SKM-1 (cell line): ENCODE measurements around the gene ACACB.

ENCODE experiments used
- DNase-seq: peaks from one replicate; lab custom pipeline; 2025; ENCODE audit not compliant: unreplicated experiment; lab: John Stamatoyannopoulos, UW

ACACB gene

DNA sequence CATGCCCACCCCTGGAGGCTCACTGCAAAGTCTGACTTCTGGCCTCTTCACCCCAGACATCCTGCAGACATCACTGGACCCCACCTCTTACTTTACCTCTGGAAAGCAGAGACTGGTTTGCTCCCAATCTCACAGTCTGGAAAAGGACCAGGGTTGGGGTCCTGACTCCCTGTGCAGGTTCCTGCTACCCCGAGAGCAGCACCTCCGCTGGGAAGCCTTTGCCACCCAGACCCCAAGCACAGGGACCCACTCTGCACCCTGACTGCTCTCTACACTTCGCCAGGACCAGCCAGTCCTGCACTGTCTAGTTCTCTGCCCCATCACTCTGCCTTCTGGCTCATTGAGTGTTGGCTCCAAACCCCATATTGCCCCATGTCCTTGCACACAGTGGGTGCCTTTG is 176.7 kb downstream of the ACACB start:
- no peak for DNase-seq

DNA sequence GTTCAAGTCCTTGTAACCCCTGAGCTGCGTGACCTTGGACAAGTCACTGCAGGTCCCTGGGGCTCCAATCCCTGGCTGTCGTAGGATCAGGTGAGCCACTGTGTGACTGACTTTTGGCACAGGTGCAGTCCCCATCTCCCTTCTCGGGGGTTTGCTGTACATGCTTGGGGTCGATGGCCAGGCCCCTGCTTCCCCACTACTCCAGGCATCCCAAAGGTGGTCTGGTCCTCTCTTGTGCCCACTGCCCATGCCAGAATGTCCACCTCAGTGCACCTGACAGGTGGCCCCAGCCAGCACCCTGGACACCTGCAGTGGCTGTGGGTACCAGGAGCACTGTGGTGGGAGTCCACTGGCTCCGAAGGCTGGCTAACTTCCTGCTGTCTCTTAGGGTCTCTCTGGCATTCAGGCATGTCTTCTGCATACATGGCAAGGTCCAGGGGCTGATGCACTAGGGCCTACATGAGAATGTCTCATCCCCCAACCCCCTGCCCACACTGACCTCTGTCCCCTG is 178.0 kb downstream of the ACACB start:
- no peak for DNase-seq

DNA sequence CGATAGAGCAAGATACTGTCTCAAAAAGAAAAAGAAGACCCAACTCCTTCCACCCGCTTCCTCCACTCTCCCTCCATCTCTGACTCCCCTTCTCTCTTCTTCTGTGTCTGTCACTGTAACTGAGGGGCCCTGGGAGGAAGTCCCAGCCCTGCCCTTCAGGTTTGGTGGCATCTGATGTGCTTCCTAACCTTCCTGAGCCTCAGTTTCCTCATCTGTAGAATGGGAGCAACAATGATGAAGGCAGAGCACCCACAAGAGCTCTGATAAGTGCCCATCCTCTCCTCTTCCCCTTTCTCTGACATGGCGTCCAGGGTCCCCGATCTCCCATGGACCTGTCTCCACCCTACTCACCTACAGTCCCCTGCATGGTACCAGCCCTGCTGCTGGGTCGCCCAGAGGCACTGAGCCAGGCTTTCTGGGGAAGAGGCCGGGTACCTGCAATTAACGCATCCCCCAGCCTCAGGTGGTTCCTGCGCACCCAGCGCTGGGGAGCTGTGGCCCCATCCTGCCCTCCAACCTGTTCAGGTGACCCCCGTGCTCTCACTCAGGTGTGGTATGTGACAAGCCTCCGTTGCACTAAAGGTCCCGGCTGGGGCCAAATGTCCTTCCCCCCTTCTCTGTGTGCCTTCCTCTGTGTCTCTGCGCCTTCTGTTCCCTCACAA is 179.5 kb downstream of the ACACB start:
- DNase-seq: no peak

DNA sequence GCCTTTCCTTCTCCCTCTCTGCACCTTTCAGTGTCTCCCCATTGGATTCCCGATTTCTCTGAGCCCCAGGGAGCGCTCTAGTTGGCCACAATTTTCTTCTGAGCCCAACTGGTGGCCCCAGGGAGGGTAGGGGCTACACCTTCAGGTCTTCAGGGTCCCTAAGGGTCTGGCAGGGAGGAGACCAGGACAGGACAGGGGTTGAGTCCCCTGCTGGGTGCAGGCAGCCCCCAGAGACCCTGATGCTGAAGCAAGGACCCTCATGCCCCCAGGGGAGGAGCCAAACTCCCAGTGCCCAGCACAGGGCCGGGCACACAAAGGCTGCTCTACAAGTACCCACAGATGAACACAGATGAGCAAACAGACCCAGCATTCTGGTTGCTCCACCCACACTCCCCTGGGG is 180.0 kb downstream of the ACACB start:
- no peak for DNase-seq

DNA sequence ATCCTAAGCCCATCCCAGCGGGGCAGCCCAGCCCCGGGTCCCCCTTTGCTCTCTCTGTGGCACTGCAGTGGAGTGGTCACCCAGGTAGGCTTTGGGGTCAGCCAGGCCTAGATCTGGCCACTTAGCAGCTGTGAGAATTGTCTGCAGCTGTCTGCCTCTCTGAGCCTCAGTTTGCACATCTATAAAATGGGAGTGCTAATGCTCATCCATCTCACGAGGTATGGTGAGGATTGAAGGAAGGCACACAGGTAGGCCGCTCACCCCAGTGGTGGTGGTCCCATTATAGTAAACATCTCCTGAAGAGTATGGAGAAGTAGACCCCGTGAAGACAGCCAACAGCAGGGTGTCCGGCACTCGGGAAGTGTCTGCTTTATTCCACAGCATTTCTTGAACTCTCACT is 183.5 kb downstream of the ACACB start:
- no peak for DNase-seq

DNA sequence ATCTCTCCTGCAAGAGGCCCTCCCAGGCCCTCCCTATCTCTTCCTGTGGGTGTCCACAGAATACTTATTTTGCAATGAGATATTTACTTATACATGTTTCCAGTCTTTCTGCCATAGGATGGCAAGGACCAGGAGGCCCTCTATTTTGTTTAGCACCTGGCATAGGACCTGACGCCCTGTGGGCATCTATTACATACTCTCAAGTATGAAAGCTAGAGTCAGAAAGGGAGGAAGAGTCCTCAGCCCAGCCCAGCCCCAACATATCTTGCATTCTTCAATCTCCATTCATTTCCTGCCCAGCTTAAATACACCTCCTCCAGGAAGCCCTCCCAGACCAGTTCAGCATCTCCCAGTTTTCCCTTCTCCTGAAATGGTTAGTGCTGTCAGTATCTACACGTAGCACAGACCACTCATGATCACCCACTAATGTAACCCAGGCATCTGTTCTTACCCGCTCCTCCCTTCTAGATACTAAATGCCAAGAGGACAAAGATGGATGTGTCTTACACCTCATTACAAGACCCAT is 185.3 kb downstream of the ACACB start:
- no peak for DNase-seq

DNA sequence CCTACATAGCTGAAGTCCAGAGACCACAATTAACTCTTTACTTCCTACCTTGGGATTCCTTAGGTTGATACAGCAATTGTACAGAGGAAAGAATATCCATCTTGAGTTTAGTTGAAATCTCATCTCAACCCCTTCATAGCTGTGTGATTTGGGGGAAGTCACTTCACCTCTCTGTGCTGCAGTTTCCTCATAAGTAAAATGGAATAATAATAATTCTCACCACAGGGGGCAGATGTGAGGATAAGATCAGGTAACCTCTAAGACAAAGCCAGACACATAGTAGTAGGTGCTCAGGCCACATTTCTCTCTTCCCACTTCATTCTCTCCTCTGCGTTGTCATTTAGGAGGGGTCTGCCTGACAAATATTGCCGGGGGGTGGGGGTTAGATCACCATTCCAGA is 186.0 kb downstream of the ACACB start:
- DNase-seq: no peak

DNA sequence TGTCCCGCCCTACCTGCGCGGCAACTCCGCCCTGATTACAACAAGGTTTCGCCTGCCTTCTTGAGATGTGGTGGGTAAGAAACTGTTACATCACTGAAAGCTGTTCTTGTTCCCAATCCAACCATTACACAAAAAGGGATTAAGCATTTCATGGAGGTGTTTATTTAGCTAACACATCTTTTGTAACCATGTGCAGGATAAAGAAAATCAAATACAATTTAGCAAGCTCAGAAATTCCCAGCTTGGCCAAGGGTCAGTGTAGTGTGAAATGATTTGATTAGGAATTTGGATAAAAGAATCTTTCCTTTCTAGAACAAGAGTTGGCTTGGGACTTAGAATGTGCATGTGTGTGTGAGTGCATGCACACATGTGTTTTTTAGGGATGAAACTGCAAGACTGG is 186.4 kb downstream of the ACACB start:
- no peak for DNase-seq

DNA sequence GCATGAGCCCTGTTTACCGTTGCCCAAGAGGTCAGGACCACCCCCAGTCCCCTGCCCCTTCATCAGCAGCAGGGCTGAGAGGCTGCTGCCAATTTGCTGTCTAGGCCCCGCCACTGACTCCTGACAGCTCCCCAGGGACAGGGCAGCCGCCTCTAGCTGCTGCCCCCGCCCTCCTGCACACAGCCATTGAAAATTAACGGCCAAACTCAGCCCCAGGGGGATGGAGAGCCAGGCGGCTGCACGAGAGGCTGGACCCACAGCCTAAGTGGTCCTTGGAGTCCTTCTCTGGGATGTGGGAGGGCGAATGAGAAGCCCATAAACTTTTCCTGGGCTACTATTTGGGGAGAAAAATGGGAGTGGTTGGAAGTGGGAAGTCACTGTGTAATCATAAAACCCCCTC is 188.1 kb downstream of the ACACB start:
- DNase-seq: no peak

DNA sequence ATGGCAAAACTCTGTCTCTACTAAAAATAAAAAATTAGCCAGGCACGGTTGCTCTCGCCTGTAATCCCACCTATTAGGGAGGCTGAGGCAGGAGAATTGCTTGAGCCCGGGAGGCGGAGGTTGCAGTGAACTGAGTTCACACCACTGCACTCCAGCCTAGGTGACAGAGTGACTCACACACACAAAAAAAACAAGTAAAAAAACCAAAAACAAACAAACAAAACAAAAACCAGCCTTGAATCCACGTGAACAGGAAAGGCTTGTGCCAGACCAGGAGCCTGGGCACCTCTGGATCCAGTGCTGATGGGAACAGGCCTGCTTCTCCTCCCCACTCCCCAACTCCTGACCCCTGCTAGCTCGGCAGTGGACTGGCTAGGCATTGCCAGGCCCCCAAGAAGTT is 189.2 kb downstream of the ACACB start:
- no peak for DNase-seq

DNA sequence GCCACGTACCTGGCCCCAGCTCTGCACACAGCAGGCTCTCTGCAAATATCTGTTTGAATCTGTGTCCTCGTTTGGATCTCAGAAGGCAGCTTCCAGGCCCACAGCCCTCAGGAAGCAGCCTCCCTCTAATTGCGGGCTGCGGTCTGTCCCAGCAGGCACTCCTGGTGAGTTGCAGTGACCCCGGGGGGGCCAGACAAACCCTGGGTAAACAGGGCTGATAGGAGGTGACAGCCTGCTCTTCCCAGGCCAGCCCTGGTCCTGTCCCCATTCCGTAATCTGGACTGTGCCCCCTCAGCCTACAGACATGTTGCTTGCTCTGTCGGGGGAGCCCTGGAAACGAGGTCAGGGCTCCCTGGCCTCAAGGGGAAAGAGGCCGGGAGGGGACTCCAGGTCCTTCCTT is 190.7 kb downstream of the ACACB start:
- no peak for DNase-seq

DNA sequence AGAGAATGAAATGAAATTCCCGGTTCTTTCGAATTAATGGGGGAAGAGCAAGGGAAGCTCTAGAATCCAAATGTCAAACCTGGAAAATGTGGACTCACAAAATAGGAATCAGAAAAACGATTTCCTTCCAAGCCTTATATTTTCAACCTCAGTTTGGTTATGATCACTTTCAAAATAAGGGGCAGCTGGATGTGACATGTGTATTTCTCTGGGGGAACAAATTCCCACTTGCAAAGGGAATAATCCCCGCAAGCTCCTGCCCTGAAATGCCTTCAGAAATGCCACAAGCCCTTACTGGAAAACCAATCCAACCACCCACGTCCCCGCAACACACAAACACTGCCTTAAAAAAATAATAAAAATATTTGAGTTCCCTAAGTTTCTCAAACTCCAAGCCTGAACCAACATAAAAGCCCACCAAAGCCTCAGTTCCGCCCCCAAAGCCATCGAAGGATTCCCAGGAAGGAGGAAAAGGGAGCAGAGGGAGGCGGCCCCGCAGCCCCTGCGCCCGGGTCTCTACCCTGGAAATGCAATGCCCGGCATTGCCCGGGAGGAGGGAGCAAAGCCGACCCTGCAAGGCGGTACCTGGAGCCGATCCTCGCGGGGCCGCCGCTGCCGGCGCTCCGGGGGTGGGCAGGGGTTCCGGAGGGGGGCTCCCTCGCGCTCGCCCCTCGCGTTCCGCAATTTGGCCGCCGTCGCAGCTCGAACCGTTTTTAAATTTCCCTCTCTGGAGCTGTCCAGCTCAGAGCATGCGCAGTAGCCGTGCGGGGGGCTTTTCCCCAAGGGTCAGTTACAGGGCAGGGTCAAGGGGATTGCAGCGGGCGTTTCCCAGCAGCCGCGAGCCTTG is 192.4 kb downstream of the ACACB start, which contains the start of gene FOXN4:
Gene FOXN4 (minus strand): TSS at position 751 of the 847 bp plus-strand sequence. CDS start 963 bp downstream, outside the sequence.
- no peak for DNase-seq

DNA sequence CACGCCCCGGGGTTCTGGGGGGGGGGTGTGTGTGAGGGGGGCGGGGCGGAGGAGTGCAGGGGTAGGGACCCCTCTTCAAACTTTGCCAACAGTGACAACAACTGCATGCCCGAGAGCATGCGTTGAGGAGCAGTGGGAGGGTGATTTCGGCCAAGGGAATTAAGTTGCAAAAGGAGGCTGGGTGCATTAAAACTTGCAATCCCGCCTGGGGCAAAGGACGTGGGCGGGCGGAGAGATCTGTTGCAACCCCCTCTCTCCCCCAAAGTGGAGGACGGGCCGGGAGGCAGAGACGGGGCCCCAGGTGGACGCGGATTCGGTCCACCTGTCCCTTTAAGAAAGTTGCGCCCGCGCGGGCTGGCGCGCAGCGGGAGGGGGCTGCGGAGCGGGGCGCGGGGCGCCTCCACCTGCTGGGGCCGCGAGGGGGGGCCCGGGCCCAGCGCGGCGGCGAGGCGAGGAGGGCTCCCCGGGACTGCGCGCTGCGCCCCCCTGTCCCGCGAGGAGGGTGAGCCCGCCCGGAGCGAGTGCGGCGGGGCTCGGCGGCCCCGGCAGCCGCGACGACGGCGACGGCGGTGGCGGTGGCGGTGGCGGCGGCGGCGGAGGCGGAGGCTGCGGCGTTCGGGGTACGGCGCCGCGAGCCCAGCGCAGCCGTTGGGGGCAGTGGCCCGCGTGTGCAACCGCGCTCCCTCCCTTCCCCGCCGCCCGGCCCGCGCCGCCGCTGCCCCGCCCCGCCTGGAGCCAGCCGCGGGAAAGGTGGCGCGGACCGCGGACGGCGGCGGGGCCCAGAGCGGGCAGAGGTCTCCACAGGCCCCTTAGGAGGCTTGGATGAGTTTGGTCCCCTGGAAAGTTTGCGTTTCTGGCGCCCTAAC is 193.2 kb downstream of the ACACB start:
- DNase-seq: no peak

DNA sequence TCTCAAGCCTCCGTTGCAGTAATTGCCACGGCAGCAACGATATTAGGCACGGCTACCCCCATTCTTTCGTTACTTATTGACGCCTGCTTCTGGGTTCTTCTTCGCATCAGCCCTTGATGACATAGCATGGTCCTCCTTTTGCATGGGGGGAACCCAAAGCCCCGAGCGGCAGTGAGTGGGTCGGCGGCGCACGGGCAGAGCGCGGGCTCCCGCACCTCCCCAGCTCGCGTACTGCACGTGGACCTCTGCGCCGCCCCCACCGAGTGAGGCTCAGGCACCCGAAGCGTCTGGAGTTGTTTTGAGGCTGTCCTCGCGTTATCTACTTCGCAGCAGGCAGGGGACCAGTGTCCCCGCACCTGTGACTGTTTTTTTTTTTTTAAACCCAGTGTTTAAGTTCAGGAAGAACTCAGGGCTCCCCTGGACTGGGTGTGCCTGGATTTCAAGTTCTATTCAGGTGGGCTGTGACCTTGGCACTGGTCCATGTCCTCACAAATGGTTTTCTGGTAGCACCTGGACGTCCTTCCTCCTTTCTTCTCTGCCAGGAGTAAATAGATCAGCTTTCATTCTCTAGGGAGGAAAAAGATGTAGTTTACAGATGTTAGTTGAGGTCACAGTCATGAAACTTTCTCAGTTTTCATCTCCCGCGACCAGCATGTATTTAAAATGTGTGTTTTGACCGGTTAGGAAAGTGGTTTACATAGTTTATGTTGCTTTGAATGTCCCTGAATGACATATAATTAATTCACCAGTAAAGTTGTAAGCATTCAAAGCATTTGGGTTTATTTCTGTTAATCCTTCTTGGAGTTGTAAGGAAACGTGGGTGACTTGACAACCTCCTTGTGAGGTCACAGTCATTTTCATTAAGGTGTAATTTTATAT is 194.1 kb downstream of the ACACB start:
- DNase-seq: no peak
